Esophagus squamous epithelium (tissue), 4 donors: Measurements from ENCODE around the gene TMEM207.

ENCODE experiments used
- POLR2A ChIP-seq, 4 donors: fragments of 450-650 bp; IDR thresholded peaks; one replicate each; pipeline ENCODE4 v1.6.1; 2017; ENCODE audit warnings: antibody characterized with exemption in 4 of 4, mild to moderate bottlenecking in 4 of 4, moderate library complexity in 3 of 4
- TF ChIP-seq, protein P1 (sequence below), 6 experiments: fragments of 450-650 bp in 4 of 6; fragments of 200-600 bp in 2 of 6; sonication (generic) in 2 of 6; IDR thresholded peaks; one replicate each; pipeline ENCODE4 v1.5.1; 2016 to 2019; ENCODE audit warnings: antibody characterized with exemption in 6 of 6, mild to moderate bottlenecking in 4 of 6, moderate library complexity in 4 of 6

DNA sequence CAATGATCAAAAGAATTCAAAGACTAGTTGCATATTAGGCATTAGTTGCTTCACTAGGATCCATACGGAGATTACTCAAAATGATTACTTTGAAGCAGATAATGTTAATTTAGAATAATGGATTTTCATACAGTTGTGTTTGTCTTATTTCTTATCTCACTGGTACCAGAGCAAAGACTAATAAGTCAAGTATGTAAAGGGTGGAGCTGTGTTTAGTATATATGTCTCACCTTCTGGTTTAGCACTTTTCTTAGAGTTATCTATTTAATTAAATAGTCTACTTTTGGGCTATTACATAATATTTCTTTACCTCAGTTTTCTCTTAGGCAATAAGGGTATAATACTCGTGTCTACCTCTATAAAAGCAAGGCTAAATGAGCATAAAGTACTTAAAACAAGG, 18.8 kb downstream of the TMEM207 start:
- TF ChIP-seq, protein P1, sequence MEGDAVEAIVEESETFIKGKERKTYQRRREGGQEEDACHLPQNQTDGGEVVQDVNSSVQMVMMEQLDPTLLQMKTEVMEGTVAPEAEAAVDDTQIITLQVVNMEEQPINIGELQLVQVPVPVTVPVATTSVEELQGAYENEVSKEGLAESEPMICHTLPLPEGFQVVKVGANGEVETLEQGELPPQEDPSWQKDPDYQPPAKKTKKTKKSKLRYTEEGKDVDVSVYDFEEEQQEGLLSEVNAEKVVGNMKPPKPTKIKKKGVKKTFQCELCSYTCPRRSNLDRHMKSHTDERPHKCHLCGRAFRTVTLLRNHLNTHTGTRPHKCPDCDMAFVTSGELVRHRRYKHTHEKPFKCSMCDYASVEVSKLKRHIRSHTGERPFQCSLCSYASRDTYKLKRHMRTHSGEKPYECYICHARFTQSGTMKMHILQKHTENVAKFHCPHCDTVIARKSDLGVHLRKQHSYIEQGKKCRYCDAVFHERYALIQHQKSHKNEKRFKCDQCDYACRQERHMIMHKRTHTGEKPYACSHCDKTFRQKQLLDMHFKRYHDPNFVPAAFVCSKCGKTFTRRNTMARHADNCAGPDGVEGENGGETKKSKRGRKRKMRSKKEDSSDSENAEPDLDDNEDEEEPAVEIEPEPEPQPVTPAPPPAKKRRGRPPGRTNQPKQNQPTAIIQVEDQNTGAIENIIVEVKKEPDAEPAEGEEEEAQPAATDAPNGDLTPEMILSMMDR (IDR thresholded peaks at IDR 0.05) = no peak
- TF ChIP-seq POLR2A (IDR thresholded peaks at IDR 0.05) = no peak
